GM12878 (cell line): ENCODE data around the gene SORCS2.

ENCODE experiments used
- ATF7 ChIP-seq: fragments of 450-650 bp; IDR thresholded peaks from 2 replicates; pipeline ENCODE4 v1.6.1; 2016; ENCODE audit warnings: low read depth, mild to moderate bottlenecking
- BHLHE40 ChIP-seq, 2 experiments: fragments of 450-650 bp in 1 of 2; IDR thresholded peaks; 2 replicates each; pipeline ENCODE4 v1.6.1; 2011 to 2017; ENCODE audit warnings: low read depth in 2 of 2, borderline replicate concordance in 1 of 2, improper control_type of control experiment in 1 of 2, low read length in 1 of 2, mild to moderate bottlenecking in 1 of 2
- CTCF ChIP-seq, 3 experiments: IDR thresholded peaks in 2 of 3; conservative IDR thresholded peaks in 1 of 3; 2 replicates each; pipeline ENCODE4 v1.5.1; 2011; ENCODE audit warnings: low read depth in 3 of 3, low read length in 3 of 3, mild to moderate bottlenecking in 3 of 3, control low read depth in 2 of 3, moderate library complexity in 2 of 3, inconsistent platforms in 1 of 3, mixed read lengths in 1 of 3; ENCODE audit not compliant: control insufficient read depth in 2 of 3, insufficient read depth in 1 of 3; ENCODE audit errors: extremely low read depth in 1 of 3
- HDGF ChIP-seq: fragments of 450-650 bp; IDR thresholded peaks from 2 replicates; pipeline ENCODE4 v1.6.1; 2016; ENCODE audit warnings: antibody characterized with exemption
- MAX ChIP-seq: IDR thresholded peaks from 2 replicates; pipeline ENCODE4 v1.6.1; 2012; ENCODE audit warnings: low read depth, low read length, improper control_type of control experiment
- NFYB ChIP-seq: IDR thresholded peaks from 2 replicates; pipeline ENCODE4 v1.6.1; 2011; ENCODE audit warnings: low read depth, mild to moderate bottlenecking, low read length, improper control_type of control experiment, moderate library complexity; ENCODE audit not compliant: insufficient read depth
- RAD21 ChIP-seq: IDR thresholded peaks from 2 replicates; pipeline ENCODE4 v1.6.1; 2011; ENCODE audit warnings: mild to moderate bottlenecking, low read depth, low read length, moderate library complexity; ENCODE audit not compliant: insufficient read depth
- TF ChIP-seq, protein P1 (sequence below): IDR thresholded peaks from 2 replicates; pipeline ENCODE4 v1.6.1; 2011; ENCODE audit warnings: borderline replicate concordance, low read depth, mild to moderate bottlenecking, moderate library complexity, low read length; ENCODE audit not compliant: insufficient read depth, poor library complexity, severe bottlenecking

DNA sequence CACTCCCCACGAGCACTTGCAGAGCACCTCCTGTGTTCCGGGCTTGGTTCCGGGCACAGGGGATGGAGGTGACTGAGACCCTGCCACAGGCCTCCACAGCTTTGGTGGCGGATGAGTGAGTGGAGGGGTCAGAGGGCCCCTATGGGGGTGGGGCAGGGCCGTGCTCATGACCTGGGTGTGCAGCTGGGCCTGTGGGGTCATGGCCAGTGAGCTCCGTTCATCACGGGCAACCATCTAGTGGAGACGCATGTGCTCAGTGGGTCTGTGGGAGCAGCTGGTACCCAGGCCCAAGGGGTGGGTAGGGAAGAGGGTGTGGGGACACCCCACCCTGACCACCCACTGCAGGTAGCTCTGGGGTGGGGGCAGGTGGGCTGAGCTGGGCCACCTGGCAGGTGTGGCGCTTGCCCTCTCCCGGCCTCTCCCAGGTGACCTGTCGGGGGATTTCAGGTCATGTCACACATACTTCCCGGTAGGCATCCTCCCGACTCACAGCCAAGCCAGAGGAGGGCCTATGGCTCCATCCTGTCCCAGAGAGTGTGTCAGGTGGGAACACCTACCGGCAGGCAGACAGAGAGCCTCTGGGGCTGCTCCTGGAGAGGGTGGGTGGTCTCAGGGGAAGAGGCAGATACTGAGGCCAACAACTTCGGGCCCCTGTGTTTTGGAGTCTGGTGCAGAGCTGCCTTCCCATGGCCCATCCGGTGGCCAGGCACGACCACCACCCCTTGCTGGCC, 238.8 kb downstream of the SORCS2 start:
- TF ChIP-seq NFYB (no peak), CTCF (IDR thresholded peaks at IDR 0.05 in 2 of 3, conservative IDR thresholded peaks at IDR 0.05 in 1 of 3; ENCODE audit: control insufficient read depth in 2 of 3, extremely low read depth in 1 of 3, insufficient read depth in 1 of 3, low read depth in 3 of 3, low read length in 3 of 3) (no peak), BHLHE40 (IDR thresholded peaks at IDR 0.05; ENCODE audit: borderline replicate concordance in 1 of 2, low read depth in 2 of 2, low read length in 1 of 2) (no peak), RAD21 (no peak), MAX (no peak), ATF7 (no peak), HDGF (no peak)
- TF ChIP-seq, protein P1, sequence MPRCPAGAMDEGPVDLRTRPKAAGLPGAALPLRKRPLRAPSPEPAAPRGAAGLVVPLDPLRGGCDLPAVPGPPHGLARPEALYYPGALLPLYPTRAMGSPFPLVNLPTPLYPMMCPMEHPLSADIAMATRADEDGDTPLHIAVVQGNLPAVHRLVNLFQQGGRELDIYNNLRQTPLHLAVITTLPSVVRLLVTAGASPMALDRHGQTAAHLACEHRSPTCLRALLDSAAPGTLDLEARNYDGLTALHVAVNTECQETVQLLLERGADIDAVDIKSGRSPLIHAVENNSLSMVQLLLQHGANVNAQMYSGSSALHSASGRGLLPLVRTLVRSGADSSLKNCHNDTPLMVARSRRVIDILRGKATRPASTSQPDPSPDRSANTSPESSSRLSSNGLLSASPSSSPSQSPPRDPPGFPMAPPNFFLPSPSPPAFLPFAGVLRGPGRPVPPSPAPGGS, result no peak
